ENCODE data around the gene SCN8A.

- TF ChIP-seq CTCF (conservative IDR thresholded peaks at IDR 0.05; ENCODE audit: low read depth in 2 of 2) (no peak), POLR2AphosphoS5 (IDR thresholded peaks at IDR 0.05; ENCODE audit: low read depth) (no peak), REST (IDR thresholded peaks at IDR 0.05; ENCODE audit: unreplicated experiment) (no peak), NANOG (IDR thresholded peaks at IDR 0.05; ENCODE audit: borderline replicate concordance) (no peak)
These were observed 248.4 kb downstream of the SCN8A start for GRCh38 chr12:51839310-51839947.

Measured in GM23338 (cell line).